Cardiac fibroblast (primary cell): ENCODE data around the gene COL5A1.

Experiments
- DNase-seq, 2 donors: peaks; one replicate each; pipeline versions ENCODE4 v3.0.0 to v3.0.0-alpha.2; 2010; ENCODE audit warnings: low read depth in 2 of 2
- H3K4me3 ChIP-seq, 2 donors: replicated peaks in 1 of 2; 1 replicate in 1 of 2; 2 replicates in 1 of 2; pipeline ENCODE4 v1.5.1; 2011; ENCODE audit warnings: low read depth in 2 of 2, low read length in 2 of 2, mild to moderate bottlenecking in 2 of 2, moderate library complexity in 1 of 2
- TF ChIP-seq, protein P1 (sequence below): IDR thresholded peaks from one replicate; pipeline ENCODE4 v1.5.1; 2011; ENCODE audit warnings: low read depth, mild to moderate bottlenecking, low read length, inconsistent platforms

The COL5A1 gene

DNA sequence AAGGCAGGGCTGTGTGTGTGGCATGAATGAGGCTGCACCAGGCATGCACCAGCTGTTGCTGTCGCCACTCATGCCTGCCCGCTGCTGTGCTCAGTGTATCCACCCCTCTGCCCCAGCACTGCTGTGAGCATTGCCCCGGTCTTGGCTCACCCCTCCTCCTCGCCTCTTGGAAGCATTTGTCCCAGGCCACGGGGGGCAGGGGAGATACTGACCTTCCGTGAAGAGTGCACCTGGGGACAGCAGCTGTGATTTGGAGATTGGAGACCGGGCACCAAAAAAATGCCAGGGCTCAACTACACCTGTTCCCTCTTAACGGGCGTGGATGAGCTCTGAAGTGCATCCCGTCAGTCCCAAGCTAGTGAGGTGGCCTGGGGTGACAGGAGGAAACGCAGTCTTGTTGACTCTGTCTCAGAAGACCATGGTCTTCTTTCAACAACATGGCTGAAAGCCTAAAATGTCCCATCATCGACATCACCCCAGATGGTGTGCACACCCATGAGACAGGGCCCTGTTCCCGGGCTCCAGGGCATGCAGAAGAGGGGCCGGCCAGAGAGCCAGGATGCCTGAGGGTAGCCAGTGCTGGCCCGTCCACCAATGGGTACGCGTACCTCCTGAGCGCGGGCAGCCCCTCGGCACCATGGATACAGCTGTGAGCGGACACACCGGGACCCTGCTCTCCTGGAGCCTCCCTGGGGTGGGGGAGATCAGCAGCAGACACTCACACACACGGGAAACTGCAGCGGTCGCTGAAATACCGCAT is 115.8 kb downstream of the COL5A1 start:
- no peak overlapping the region for H3K4me3 ChIP-seq
- TF ChIP-seq, protein P1, sequence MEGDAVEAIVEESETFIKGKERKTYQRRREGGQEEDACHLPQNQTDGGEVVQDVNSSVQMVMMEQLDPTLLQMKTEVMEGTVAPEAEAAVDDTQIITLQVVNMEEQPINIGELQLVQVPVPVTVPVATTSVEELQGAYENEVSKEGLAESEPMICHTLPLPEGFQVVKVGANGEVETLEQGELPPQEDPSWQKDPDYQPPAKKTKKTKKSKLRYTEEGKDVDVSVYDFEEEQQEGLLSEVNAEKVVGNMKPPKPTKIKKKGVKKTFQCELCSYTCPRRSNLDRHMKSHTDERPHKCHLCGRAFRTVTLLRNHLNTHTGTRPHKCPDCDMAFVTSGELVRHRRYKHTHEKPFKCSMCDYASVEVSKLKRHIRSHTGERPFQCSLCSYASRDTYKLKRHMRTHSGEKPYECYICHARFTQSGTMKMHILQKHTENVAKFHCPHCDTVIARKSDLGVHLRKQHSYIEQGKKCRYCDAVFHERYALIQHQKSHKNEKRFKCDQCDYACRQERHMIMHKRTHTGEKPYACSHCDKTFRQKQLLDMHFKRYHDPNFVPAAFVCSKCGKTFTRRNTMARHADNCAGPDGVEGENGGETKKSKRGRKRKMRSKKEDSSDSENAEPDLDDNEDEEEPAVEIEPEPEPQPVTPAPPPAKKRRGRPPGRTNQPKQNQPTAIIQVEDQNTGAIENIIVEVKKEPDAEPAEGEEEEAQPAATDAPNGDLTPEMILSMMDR = no peak
- no peak for DNase-seq

DNA sequence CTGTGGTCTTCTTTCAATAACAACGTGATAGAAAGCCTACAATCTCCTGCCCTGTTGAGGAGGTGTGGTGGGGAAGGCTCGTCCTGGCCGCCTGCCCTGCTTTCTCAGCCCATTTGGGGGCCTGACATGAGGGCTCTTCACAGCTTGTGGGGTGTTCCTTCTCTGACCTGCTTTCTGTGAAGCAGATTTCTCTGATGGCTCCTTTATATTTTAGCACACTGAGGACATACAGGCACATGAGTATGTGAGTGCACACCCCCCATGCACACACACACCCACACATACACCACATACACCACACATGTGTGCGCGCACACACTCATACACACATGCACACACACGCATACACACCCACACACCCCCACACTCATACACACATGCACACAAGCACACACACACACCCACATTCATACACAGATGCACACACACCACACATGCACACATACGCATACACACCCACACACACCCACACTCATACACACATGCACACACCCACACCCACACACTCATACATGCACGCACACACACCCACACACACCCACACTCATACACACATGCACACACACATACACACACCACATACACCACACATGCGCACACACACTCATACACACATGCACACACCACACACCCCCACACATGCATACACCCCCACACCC is 117.5 kb downstream of the COL5A1 start:
- DNase-seq = peak in 1 of 2 donors; percentile 43
- no peak overlapping the region for H3K4me3 ChIP-seq
- TF ChIP-seq, protein P1 = no peak

DNA sequence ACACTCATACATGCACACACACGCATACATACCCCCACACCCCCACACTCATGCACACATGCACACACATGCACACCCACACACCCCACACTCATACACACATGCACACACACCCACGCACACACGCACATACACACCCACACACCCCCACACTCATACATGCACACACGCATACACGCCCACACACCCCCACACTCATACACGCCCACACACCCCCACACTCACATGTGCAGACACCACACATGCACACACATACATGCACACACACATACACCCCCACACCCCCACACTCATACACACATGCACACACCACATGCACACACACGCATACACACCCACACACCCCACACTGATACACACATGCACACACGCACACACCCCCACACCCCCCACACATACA is 118.3 kb downstream of the COL5A1 start:
- TF ChIP-seq, protein P1 = no peak
- no peak overlapping the region for H3K4me3 ChIP-seq
- DNase-seq = no peak

DNA sequence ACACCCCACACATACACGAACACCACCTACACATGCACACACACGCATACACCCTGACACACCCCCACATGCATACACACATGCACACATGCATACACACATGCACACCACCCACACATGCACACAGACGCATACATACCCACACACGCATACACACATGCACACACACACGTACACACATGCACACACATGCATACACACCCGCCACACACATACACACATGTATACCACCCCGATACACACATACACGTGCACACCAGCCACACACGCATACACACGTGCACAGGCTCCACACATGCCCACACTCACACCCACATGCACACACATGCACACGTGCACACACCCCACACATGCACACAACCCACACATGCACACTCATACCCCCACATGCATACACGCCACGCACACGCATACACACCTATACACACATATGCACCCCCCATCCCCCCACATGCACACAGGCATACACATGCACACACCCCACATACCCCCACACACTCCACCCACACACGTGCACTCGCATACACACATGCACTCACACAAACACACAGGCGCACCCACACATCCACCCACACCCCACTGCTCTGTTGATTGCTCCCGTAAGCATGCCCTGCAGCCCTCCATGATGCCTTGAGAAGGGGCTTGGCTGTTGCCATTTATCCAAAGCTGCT is 119.3 kb downstream of the COL5A1 start:
- TF ChIP-seq, protein P1 = no peak
- DNase-seq = no peak
- no peak overlapping the region for H3K4me3 ChIP-seq

DNA sequence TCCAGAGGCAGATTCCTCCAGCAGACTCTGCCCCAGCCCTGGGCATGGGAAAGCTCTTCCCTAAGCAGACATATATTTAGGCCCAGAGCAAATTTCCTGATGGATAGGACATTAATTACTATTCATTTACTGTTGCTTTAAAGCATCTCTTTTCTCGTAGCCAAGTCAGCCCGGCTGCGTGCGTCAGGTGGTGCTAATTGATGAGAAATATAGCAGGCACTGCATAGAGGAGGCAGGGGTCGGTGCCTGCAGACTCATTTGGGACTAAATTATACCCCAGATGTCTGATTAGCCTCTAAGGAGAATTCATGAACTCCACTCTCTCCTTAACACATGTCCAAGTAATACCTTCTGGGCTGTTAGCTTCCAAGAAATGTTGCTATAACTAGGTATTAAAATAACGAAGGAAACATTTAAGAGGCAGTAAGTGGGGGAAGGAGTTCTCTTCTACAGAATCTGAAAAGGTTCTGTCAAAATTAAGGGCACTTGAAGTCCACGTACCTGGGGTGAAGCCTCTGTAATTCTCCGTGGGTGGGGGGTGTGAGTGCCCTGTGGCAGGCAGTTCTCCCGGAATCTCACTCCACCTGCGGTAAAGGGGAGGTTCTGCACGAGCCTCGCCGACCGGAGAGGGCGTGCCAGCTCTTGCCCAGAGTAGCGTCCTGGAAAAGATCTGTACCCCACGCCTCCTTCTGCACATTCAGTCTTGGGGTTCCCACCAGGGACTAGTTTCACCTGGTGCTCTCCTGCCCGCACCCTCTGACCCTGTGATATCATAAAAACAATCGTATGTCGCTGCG is 123.1 kb downstream of the COL5A1 start:
- no peak overlapping the region for H3K4me3 ChIP-seq
- TF ChIP-seq, protein P1 = no peak
- DNase-seq = no peak

DNA sequence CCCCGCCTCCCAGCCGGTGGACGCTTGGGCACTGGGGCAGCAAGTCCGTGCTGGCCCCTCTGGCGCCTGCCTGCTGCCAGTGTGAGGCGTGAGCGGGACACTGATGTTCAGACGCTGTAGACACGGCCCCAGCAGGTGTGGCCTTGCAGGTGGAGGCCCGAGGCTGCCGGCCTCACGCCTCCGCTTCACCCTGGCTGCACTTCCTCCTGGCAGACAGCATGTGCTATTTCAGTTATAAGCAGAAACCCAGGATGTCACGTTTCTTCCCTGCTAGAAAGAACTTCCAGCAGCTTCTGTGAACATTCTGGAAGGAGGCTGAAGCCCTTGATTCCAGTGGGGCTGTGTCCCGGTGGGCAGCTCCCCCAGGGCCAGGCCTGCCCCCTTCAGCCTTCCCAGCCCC is 124.2 kb downstream of the COL5A1 start:
- TF ChIP-seq, protein P1 = no peak
- DNase-seq = no peak
- no peak overlapping the region for H3K4me3 ChIP-seq
